Fibroblast of skin of left biceps (primary cell): ENCODE results near the gene UGT1A9.

Source experiments
- DNase-seq, 2 experiments: peaks; one replicate each; pipeline ENCODE4 v3.0.0-alpha.2; 2013; ENCODE audit warnings: low read depth in 2 of 2

Gene UGT1A9

GRCh38 chr2:233816771-233817170, 145.1 kb downstream of the UGT1A9 start:
- DNase-seq, result no peak

DNA sequence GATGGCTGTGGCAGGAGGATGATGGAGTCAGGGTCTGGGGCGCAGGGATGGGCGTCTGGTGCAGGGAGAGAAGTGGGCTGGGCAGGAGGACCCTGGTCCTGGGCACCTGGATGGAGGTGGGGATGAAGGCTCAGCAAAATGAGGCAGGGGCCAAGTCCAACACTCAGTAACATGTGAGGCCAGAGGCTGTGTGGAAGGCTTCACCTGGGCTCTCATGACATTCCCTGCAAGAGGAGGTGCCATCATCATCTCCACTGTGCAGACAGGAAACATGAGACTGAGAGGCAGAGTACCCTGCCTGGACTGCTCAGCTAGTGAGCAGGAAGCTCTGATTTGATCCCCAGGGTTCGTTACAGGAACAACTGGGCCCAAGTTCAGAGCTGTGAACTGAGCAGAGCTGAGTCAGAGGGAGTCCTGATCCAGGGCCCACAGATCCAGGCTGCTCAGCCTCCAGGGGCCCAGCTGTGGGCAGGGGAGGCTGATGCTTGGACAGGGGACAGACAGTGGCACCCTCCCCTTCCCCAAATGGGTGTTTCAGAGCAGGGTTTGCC, 145.7 kb downstream of the UGT1A9 start:
- DNase-seq, result no peak

- no peak for DNase-seq
Observed at GRCh38 chr2:233817995-233818638, 146.4 kb downstream of the UGT1A9 start.

DNA sequence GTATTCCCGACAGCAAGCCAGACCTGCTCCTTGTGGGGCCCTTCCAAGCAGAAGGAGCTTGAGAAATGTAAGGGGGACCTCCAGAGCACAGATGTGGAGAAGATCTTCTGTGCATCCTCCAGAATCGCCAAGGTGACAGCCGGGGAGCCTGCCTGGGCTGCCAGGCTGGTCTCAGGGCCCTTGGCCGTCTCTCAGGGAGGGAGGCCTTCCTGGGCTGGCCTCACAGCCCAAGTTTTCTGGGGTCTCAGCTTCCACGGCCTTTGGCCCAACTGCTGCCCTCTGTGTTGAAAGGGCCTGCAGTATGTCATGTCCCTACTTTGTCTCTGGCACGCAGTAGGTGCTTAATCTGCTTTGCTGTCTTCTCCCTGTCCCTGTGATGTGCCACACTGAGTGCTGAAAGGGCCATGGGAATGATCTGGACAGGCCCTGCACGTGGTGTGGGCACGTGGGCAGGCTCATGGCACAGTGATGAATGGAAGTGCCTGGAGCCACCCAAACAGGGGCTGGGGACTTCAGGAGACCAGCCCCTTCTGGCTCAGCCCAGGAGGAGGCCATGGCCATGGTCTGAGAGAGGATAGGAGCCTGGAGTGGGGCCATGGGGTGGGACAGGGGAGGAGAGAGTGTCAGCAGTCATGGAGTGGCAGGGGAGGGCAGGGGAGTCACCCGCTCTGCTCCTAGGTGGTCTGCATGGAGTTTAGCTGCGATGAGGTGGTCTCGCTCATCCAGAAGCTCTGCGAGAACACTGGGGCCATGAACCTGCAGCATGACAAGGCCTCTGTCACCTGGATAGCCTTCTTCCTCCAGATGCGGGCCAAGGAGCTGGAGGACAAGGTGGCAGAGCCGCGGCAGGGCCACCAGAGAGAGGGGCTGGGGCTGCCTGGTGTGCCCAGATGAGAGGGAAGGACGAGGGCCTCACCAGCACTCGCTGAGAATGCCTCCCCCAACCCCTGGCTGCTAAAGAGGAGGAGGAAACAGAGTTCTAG, 147.2 kb downstream of the UGT1A9 start:
- DNase-seq, result no peak

DNA sequence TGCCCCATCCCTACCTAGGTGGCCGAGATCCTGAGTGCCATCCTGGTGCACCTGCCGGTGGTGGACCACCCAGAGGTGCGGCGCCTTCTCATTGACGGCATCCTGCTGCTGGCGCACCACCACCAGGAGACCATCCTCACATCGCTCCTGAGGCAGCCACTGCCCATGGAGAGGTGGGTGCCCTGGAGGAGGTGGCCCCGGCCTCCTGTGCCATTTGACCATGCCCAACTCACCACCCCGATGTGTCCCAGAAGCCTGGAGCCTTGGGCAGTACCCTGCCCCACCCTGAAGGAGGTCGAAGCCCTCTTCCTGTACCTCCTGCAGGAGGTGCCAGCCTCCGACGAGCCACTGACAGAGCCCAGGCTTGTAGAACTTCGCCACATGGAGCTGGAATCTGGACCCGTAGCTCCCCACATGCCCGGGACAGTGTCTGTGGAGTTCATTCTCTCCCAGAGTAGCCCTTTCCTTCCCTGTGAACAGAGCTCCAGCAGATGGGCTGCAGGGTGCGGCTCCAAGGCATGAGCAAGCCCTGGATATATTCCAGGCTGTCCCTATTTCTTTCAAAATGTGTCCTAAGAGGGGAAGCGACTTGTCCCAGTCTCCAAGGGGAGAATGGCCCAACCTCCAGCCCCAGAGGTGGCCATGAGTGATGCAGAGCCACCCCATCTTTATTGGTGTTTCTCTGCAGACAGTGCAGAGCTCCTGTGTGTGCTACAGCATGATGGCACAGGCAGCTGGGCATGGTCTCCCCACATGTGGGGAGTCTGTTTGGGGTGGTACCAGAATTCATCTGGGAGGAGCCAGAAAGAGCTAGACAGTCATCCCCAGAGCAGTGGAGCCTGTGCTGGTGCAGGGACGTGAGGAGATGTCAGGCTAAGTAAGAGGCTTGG, 148.4 kb downstream of the UGT1A9 start:
- no peak for DNase-seq

DNA sequence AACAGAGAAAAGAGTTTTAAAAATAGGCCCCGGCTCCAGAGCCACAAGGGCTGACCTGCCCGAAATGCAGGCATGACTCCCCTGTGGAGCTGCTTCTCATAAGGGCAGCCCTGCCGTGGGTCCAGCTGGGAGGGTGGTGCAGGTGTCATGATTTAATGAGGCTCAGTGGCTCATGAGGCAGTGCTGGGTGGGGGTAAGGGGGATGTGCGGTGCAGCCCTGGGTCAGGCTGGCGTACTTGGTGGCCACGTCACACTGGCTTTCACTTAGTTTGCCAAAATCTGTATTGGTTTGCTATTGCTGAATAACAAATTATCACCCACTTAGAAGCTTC, 149.0 kb downstream of the UGT1A9 start:
- DNase-seq, result no peak

GRCh38 chr2:233821196-233821595, 149.5 kb downstream of the UGT1A9 start:
- no peak for DNase-seq

- DNase-seq, result no peak
Observed at GRCh38 chr2:233821709-233822100, 150.0 kb downstream of the UGT1A9 start.

DNA sequence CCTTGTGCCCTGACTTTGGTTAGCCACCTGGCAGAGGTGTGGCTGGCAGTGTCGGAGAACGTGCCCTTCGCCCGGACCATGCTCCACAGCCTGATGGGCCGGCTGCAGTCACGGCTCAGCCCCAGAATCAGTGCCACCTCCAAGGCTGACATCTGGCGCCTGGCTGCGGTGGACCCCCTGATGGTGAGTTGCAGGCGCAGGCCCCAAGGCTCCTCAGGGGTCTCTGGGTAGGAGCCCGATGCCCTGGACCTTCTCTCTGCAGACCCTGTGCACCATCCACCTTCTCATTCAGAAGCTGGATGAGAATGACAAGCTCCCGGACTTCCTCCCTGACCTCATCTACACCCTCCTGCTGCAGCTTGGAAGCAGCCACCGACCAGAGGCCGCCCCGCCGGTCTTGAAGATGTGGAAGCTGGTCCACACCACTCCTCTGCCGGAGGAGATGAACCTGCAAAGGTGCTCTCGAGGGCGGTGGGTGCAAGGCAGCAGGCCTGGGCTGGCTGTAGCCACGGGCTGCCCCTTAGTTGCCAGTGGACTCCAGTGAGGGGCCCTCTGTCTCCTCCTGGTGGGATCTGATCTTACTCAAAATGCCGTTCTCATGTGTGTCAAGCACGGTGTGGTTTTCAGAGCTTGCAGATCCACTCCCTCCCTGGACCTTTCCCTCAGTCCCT, 150.5 kb downstream of the UGT1A9 start:
- DNase-seq, result no peak
